Superior temporal gyrus (tissue), 1 donor: ENCODE data around the gene FAM167B.
"Not testable (repeated sequence)": the region's sequence is repeated elsewhere in the genome, so short reads cannot be mapped to it uniquely, and the experiment has no call there.

Source experiments
- DNase-seq: peaks from one replicate; pipeline ENCODE4 v3.0.0-alpha.2; 2016; ENCODE audit errors: extremely low spot score

Gene FAM167B

GRCh38 chr1:32263236-32263593 is 16.2 kb downstream of the FAM167B start:
- not testable (repeated sequence) for DNase-seq

GRCh38 chr1:32263744-32264143 is 16.7 kb downstream of the FAM167B start:
- DNase-seq = no peak

- DNase-seq = no peak
These were observed 18.8 kb downstream of the FAM167B start for GRCh38 chr1:32265846-32266245.

DNA sequence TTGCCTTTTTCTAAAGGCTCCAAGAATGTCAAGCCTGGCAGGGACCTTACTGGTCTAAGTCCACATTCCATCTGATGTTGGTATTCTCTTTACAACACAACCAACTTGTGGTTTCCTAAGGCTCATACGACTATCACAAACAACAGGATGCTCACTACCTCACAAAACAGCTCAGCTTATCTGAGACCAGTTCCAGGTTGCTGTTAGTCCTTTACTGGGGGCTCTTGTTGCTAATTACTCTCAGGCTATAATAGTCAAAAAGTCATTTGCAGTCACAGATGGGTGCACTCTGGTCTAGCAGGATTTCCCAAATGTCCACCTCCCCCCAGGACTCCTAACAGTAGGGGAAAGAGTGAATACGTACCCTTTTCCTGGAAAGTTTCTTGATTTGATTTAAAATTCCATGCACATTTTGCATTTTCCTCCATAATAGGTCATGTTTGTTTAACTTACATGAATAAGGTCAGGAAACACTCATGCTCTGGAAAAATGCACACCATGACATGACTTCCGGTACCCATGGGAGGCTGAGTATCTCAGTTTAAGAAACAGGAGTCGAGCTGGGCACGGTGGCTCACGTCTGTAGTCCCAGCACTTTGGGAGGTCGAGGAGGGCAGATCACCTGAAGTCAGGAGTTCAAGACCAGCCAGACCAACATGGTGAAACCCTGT is 20.0 kb downstream of the FAM167B start:
- DNase-seq = no peak

DNA sequence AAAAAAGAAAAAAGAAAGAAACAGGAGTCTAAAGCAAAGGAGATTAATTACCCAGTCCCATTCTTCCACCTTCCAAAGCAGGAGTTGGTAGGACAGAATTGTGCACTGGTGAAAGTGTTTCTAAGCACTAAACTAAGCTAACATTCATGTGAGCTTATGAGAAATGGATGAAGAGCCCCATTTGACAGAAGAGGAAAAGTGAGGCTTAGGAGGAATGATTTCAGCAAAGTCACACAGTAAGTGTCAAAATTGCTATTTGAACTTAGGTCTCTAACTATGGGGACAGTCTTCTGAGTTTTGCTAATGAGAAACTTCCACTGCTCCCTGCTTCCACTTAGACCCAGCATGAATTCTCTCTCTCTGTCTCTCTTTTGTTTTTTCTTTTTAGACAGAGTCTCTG is 22.7 kb downstream of the FAM167B start:
- no peak for DNase-seq

GRCh38 chr1:32272557-32273390 is 25.8 kb downstream of the FAM167B start:
- no peak for DNase-seq

DNA sequence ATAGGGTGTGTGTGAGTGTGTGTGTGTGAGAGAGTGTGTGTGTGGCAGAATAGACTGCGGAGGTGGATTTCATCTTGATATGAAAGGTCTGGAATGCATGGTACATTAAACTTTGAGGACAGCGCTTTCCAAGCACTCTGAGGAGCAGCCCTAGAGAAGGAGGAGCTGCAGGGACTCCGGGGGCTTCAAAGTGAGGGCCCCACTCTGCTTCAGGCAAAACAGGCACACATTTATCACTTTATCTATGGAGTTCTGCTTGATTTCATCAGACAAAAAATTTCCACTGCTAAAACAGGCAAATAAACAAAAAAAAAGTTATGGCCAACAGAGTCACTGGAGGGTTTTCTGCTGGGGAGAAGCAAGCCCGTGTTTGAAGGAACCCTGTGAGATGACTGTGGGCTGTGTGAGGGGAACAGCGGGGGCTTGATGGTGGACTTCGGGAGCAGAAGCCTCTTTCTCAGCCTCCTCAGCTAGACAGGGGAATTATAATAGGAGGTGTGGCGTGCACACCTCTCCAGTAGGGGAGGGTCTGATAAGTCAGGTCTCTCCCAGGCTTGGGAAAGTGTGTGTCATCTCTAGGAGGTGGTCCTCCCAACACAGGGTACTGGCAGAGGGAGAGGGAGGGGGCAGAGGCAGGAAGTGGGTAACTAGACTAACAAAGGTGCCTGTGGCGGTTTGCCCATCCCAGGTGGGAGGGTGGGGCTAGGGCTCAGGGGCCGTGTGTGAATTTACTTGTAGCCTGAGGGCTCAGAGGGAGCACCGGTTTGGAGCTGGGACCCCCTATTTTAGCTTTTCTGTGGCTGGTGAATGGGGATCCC is 26.6 kb downstream of the FAM167B start:
- no peak for DNase-seq

GRCh38 chr1:32274646-32275340 is 27.8 kb downstream of the FAM167B start:
- no peak for DNase-seq

GRCh38 chr1:32275424-32275823 is 28.4 kb downstream of the FAM167B start:
- DNase-seq = no peak

DNA sequence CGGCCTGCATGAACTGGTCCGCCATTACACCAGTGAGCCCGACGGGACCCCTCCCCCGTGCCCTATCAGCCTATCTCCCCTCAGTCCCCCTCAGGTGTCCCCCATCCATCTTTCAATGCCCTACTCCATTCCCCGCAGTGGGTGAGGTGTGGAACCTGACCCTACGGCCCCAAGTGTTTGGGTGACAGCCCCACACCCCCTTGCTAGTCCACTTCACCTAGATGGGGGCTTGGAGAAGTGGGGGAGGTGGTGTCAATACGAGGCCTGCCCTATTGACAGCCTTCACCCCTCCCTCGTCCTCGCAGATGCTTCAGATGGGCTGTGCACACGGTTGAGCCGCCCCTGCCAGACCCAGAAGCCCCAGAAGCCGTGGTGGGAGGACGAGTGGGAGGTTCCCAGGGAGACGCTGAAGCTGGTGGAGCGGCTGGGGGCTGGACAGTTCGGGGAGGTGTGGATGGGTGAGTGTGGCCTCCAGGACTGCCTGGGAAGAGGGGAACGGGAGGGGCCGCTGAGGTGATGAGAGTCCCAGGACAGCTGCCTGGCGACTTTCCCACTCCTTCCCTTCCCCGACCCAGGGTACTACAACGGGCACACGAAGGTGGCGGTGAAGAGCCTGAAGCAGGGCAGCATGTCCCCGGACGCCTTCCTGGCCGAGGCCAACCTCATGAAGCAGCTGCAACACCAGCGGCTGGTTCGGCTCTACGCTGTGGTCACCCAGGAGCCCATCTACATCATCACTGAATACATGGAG is 29.2 kb downstream of the FAM167B start:
- no peak for DNase-seq

DNA sequence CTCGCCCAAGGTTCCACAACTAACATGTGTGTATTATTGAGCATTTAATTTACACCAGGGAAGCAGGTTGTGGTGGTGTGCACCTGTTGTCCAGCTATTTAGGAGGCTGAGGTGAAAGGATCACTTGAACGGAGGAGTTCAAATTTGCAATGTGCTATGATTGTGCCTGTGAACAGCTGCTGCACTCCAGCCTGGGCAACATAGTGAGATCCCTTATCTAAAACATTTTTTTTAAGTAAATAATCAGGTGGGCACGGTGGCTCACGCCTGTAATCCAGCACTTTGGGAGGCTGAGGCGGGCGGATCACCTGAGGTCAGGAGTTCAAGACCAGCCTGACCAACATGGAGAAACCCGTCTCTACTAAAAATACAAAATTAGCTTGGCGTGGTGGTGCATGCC is 37.8 kb downstream of the FAM167B start:
- not testable (repeated sequence) for DNase-seq

DNA sequence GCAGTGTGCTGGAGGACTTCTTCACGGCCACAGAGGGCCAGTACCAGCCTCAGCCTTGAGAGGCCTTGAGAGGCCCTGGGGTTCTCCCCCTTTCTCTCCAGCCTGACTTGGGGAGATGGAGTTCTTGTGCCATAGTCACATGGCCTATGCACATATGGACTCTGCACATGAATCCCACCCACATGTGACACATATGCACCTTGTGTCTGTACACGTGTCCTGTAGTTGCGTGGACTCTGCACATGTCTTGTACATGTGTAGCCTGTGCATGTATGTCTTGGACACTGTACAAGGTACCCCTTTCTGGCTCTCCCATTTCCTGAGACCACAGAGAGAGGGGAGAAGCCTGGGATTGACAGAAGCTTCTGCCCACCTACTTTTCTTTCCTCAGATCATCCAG is 38.6 kb downstream of the FAM167B start:
- no peak for DNase-seq

DNA sequence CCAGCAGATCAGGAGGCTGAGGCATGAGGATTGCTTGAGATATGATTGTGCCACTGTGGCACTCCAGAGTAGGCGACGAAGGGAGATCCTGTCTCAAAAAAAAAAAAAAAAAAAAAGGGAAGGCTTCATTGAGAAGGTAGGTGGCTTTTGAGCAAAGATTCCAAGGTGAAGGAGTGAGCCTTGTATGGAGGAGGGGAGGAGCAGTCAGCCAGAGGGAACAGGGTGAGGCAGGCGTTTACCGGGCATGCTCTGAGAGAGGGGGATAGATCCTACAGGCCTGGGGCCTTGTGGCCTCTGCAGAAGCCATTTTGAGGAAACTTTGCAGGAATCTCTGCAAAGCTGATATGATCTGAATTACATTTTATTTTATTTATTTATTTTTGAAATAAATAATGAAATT is 39.7 kb downstream of the FAM167B start:
- DNase-seq = no peak

GRCh38 chr1:32289256-32289655 is 42.2 kb downstream of the FAM167B start:
- DNase-seq = no peak

DNA sequence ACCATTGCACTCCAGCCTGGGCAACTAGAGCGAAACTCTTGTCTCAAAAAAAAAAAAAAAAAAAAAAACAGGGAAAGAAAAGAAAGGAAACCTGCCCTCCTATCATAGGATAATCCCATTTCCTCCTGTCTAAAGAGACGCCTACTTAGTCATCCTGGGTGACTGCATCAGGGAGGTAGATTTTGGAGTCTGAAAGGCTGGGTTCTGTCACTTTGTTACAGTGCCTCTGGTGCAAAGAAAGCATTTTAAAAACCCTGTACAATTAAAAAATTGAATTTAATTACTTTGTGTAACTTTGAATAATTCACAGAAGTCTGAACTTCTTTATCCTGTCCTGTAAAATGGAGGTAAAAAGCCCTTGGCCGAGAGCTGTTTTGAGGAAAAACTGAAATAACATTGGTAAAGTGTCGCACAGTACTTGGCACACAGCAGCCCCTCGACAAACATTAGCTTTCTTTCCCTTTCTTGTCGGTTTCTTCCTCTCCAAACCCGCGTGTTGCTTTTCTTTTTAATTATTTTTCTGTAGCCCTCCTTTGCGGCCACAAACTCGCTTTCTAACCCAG is 44.2 kb downstream of the FAM167B start:
- DNase-seq = peak; percentile 11

DNA sequence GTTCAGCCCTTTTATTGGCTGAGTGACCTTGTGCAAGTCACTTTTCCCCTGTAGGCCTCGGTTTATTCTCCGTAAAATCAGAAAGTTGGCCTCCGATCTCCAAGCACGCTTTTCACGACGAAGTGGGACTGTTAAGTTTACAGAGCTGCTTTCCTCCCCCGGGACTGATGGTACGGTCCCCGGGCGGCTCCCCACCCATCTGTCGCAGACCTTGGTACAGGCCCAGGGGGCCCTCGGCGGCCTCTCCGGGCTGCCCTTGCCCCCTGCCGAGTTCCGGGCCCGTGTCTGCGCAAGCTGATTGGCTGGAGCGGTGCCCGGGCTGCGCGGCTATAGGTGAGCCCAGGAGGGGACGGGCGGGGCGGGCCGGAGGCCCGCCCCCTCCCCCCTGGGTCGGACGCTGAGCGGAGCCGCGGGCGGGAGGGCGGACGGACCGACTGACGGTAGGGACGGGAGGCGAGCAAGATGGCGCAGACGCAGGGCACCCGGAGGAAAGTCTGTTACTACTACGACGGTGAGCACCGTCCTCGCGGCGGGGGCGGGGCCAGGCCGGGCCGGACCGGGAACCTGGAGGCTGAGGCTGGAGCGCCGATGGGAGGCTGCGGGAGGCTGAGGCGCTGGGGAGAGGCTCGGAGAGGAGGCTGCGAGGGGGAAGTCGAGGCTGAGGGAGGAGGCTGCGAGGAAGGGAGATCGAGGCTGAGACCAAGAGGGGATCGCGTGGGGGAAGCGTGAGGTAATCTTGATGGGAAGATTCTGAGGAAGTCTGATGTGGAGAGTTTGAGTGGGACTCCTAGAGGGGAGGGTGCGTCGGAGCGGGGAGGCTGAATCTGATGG is 44.9 kb downstream of the FAM167B start, which contains the start of gene HDAC1:
HDAC1 (plus strand) TSS at position 376 of the 831 bp plus-strand sequence; CDS start at position 463, 87 bp downstream.
- peak; percentile 73 for DNase-seq

- DNase-seq = not testable (repeated sequence)
These were observed 51.2 kb downstream of the FAM167B start for GRCh38 chr1:32298211-32298610.
